ENCODE measurements around the gene NKAIN4.
A peak's percentile ranks its signal among the peaks of the same experiment; 100 is the strongest.

The NKAIN4 gene

DNA sequence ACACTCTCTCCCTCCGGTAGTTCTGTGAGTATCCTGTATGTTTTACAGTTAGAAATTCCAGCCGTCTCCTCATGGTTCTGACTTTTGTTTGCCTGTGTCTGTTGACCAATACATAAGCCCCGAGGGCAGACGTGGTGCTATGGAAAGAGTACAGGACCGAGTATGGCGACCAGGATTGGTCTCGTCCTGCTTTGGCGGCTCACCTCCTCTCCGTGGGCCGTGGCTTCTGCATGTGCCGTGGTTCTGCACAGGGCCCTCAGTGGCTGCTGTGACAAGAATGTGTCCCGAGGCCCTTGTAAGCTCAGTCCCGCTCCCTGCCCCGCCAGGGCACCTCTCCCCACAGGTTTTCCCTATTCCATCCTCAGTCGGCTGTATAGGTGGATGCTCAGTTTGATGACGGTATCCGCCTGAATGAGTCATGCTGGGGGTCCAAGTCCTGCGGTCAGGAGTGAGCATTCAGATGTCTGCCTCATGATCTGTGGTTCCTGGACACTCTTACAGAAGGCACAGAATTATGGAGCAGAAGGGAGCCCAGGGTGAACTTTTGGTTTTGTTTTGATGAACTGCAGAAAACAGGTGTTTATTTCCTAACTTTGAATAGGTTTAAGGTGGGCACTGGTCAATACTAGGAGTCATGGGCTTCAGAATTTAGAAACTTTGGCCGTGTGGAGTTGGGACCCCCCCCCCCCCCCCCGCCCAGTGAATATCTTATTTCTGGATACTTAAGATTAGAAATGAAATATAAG is 19.5 kb upstream of the NKAIN4 start:
- DNase-seq: no peak

DNA sequence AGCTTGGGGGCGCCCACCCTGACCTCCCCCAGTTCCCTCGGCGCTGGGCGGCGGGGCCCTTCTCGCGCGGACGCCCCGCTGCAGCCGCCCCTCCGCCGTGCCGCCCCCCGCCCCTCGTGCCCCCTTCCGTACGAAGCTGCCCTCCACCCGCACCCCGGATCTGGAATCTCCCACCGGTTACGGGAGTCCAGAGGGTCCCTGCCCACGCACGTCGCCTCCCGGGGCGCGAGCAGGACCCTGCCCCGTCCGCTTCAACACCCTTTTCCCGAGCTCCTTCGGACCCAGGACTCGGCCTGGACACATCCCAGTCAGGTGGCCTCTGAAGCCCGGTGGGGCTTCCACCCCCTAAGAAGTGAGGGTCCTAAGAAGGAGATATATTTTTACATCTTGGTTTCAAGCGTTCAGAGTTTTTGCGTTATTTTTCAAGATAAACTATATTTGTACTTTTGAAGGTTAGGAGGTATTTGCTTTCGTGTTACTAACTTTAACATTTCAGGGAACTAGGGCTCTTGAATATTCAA is 18.9 kb upstream of the NKAIN4 start:
- DNase-seq: no peak

DNA sequence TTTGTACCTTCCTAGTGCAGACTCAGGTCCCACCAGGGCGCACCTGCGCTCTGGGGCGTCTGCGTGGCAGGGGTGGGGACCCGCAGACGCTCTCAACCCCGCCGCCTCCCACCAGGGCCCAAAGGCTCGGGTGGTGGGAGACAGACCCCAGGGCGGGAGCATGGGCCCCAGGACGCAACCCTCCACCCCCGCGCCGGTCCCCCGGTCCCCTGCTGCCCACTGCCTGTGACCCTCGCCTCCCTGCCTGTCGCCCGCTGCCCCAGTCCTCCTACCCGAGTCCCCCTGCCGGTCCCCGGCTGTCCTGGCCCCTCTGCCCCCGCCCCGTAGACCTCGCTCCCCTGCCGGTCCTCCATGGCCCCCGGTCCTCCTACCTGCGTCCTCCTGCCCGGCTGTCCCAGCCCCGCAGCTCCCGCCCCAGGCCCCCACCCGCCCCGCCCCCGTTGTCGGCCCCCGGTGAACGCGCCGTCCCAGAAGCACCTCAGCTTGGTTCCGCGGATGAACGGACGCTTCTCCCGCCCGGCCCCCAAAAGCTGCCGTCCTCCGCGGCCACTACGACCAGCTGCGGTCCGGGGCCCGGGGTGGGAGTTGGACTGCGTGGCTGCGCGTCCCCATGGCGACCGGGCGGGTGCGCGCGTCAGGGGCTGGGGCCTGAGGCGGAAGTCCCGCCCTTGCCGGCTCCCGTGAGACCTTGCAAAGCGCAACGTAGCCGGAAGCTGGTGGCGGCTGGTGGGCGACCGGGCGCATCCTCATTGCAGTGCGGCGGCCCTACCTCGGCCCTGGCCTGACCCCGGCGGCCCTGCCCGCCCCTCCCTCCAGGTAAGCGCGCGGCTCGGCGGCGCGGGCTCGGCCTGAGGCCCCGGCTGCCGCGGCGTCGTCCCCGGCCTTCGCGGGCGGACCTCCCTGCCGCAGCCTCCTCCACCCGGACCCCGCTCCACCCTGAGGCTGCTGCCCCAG is 18.1 kb upstream of the NKAIN4 start, which contains the start of gene ARFGAP1:
ARFGAP1 (plus strand) TSS at position 709 of the 954 bp plus-strand sequence. CDS start 2,768 bp downstream, outside the sequence.
- peak; percentile 84 for DNase-seq

DNA sequence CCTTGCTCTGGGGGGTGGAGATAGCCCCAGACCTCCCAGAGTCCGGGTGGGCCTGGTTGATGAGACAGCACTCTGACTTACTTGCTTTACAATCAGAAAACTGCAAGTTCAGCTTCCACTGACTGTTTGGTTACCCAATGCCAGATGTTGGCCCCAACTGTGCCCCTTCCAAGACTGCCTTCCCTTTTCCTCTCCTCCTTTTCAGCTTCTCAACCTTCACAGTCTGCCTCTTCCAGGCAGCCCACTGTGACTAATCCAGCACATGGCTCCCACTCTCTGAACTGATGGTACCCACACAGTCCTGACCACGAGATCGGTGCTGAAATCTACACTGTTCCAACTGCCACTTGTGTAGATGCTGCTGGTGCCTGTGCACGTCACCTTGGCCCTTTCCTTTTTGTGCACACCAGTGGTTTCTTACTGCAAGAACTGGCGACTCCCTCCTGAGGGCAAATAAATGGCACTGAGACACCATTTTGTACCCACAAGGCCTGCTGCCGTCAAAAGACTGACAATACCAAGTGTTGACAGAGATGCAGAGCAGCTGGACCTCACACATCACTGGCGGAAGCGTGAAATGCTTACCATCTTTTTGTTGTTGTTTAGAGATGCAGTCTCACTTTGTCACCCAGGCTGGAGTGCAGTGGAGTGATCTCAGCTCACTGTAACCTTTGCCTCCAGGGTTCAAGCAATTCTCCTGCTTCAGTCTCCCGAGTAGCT is 16.5 kb upstream of the NKAIN4 start:
- DNase-seq: no peak

DNA sequence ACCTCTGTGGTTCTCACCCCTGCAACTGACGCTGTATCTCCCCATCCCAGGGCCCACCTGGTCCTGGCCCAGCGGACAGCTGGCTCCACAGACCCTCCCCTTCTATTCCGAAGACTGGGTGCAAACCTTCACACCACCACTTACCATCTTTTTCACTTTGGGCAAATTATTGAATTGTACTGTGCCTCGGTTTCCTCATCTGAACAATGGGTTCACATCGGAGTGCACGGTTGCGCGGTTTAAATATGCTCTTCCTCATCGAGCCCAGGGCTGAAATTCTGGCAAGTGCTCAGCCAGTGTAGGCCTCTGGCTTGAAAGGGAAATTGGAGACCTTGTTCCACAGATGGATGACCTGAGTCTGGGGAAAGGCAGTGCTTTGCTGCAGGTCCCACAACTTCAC is 15.5 kb upstream of the NKAIN4 start:
- no peak for DNase-seq

DNA sequence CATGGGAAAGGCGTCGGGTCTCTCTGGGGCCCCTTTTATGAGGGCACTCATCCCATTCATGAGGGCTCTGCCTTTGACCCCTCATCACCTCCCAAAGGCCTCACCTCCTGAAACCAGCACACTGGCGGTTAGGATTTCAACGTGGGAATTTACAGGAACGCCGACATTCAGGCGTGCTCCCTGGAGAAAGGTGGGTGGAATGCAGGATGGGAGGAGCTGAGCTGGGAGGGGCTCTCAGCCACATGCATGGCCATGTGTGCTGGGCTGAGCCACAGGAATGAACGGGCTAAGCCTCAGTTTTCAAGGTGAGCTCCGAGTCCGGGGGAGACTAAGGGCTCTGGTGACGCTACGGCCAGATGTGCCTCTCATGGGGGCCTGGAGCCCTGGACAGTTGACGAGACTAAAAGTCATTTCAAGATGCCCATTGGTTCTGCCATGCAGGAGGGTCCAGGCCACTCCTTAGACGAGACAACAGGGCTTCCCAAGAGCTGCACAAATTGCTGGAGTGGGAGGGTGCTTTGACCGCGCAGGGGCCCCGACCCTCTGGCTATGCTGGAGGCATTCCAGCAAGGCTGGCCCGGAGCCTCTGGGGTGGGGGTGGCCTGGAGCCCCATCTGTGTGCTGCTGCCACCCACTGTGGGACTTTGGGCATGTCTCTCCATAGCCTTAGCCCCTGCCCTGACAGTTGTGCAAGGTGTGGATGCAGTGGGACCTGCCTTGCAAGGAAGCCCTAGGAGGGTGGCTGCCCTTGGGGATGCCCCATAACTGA is 14.6 kb upstream of the NKAIN4 start:
- DNase-seq: no peak

DNA sequence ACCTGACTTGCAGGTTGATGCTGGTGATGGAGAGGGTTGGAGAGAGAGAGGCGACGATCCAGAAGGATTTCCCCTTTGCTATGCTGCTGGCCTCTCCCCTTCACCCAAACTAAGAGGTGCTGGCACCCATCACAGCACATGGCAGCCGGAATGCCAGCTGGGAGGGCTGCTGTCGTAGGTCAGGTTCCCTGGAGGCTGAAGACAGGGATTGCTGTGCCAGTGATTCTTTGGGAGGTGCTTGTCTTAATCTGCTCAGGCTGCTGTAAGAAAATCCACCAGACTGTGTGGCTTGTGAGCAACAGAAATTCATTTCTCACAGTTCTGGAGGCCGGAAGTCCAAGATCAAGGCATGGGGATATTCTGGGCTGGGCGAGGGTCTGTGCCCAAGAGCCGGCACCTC is 14.0 kb upstream of the NKAIN4 start:
- DNase-seq: no peak

DNA sequence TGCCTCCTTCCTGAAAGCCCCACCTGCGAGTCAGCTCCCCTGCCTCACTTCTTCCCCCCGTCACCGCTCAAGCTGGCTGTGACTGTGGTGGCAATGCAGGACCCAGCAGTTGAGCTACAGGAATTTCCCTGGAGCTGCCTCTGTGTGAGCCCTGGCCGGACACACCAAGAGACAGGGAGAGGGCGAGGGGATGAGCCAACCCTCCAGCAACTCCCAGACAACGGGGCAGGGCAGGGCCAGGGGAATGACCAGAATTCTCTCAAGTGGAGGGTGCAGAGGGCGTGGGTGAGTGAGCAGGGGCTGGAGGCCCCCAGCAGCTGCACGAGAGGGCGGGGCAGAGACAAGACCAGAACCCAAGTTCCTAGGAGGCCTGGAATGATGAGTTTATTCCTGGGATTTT is 13.4 kb upstream of the NKAIN4 start:
- no peak for DNase-seq

DNA sequence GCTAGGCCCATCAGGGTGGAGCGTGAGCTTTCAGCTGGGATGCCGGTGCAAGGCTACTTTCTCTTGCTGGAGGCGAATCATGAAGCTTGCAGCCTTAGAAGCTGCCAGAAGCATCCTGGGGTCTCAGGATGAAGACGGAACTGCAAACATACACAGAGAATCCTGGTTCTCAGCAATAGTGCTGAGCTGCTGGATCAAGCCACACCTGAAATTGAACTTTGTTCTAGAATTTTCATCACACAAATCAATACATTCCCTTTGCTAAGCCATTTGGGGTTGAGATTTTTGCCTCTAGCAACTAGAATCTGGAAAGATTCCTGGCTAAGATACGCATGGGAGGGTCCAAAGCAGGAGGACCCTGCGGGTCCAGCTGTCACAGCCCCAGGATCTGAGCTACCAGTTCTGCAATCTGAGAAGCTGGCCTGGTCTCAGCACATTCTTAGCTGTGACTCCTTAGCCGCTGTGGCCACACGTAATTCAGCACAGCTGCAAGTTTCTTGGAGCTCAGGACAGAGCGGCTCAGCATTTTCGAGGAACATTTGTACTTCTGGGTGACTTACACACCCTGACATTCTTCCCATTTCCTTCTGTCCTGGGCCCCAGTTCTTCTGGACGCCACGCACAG is 11.7 kb upstream of the NKAIN4 start:
- no peak for DNase-seq

DNA sequence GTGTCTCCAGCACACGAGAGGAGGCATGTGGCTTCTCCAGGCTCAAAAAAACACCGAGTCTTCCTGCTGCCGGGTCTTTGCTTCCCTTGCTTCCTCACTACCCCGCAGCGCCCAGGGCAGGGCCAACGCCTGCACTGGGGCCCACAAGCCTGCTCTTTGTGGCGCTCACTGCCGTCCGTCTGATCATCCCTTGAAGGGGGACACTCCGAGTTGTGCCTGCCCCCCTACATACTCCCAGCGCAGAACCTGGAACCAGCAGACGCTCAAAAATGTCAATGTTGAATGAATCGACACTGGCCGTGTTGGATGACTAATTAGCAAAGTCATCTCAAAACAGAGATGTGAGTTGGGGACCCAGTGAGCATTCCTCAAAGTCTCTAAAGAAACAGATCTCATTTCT is 10.3 kb upstream of the NKAIN4 start:
- no peak for DNase-seq

DNA sequence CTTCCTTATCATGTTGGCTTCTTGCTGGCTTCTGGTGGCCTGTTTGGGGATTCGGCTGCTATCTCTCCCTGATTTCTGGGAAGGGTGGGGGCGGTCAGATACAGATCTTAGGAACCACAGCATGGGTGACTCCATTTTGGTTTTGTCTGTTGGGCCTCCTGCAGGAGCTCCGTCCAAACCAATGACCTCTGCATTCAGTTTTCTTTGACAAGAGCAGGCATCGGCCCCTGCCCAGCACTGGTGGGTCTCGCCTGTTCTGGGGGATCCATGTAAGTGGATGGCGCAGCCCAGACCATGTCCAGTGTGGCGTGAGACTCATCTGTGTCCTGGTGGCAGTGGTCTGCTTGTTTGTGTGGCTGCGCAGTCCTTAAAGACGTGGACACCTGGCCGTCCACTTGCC is 9.7 kb upstream of the NKAIN4 start:
- peak; percentile 52 for DNase-seq

DNA sequence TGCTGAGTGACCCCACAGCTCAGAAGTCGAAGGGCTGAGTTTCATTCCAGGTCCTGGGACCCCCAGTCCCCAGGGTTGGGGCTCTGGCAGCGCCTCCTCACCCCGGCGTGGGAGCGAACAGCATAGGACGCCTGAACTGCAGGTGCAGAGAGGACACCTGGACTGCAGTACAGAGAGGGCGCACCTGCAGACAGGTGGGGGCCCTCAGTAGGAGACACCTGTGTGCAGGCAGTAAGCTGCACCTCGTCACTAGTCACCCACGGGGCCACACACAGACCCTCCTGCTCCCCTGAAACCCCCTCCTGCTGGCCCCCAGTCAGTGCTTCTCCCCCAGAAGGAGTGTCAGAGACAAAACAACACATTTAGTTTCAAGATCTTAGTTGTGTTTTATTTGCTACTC is 8.6 kb upstream of the NKAIN4 start:
- no peak for DNase-seq

DNA sequence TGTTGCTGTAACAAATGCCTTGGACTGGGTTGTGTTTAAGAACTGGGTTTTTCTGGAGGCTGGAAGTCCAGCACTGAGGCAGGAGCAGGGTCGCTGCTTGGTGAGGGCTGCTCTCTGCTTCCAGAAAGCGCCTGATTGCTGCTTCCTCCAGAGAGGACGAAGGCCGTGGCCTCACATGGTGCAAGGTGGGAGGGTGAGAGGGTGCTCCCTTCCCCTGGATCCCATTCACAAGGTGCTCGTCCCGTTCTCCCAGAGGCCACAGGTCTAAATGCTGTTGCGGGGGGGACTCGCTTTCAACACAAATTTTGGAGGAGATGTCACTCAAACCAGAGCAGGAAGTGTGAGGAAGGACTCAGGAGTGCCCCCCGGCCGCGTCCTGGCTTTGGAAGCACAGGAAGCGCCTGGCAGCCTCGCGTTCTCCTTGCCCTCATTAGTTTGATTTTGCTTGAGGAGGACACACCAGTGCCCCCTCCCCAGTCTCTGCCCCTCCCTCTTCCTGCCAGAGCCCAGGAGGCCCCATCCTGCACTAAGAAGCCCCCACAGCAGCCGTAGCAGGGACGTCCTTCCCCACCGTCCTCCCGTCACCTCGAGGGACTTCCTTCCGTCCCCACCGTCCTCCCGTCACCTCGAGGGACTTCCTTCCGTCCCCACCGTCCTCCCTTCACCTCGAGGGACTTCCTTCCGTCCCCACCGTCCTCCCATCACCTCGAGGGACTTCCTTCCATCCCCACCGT is 7.7 kb upstream of the NKAIN4 start:
- no peak for DNase-seq

DNA sequence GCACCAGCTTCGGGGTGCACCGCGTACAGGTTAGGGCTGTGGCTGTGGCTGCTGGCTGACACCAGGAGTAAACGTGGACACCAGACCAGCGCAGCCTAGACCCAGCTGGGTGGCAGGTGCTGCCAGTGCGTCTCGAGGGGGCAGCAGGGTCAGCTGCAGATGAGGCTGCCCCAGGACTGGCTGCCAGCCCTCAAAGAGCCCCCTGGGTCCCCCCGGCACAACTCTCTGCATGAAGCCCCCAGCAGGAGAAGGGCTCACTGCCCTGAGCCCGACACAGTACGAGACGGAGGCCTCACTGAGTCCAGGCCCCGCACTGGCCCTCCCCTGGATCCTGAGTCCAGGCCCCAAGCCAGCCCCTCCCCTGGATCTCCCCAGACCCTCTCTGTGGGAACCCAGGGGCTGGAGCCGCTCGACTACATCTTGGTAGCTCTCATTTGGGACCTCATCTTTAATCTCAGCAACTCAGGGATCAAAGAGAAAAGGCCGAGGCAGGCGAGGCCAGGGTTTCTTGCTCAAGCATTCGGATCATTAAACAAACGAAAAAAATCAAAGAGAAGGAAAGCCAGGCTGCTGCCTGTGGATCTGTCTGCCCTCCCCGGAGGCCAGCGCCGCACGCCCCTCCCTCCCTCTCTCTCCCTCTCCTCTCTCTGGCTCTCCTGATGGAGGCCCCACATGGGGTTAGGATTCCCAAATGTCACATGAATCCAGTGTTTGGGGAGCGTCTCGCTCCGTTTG is 7.0 kb upstream of the NKAIN4 start:
- DNase-seq: no peak

DNA sequence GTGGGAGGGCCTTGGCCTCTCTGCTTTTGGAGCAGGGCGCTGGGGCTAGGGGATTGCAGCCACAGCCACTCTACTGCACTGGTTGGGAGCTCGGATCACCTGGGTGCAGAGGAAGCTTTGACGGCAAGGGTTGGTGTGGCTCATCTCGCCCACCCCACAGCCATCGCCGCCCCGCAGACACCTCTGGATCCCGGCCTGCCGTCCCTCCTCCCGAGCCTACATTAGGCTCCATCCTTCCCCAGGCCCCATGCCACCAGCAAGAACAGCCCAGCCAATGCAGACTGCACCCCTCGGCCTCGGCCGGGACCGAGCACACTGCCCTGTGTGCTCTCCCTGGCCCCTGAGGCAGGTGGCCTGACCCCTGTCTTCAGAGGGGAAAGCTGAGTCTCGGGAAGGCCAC is 6.3 kb upstream of the NKAIN4 start:
- no peak for DNase-seq

DNA sequence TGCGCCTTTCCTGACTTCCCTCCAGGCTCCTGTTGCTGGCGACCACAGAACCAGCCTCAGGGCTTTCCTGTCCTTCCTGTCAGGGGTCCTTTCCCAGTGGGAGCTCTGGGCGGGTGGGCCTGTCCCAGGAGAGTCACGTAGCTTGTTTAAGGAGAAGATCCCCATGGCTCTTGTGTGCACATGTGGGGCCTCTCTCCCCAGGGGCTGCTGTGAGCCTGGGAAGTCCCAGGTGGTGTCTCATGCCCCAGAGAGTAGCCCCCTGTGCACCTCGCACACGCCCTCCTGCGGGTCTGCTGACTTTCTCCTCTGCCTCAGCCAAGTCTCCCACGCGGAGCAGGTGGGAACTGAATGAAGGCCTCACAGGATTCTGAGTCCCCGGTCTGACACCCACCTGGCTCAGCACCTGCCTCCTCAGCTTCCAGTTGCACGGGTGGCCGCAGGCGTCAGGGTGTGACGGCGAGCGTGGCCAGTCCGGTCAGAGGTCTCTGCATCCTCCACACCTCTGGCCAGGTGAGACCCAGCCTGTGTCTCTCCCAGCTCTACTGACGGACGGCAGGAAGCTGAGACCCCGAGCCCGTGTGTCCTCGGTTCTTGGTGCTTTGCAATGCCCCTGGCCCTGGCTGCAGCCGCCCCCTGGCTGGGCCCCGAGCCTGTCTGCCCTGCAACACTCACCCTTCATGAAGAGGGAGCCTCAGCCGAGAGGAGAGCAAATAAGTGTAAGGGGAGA is 5.6 kb upstream of the NKAIN4 start:
- DNase-seq: no peak

DNA sequence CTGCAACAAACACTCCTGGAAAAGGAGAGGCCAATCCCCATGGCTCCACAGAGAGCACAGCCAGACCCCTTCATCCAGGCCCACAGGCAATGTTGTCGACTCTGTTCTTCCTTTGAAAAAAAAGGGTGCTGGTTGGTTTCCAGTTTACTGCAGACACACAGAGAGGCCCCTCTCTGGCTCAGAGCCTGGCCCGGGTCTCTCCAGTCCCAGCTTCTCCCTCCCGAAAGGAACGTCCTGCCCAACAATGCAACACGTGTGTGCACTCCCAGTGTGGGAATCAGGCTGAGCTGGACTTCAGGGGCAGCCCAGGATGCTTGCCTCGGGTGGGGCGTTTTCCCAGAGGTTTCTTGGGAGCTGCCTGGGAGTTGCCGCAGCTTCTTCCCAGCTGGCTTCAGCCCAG is 4.5 kb upstream of the NKAIN4 start:
- no peak for DNase-seq

DNA sequence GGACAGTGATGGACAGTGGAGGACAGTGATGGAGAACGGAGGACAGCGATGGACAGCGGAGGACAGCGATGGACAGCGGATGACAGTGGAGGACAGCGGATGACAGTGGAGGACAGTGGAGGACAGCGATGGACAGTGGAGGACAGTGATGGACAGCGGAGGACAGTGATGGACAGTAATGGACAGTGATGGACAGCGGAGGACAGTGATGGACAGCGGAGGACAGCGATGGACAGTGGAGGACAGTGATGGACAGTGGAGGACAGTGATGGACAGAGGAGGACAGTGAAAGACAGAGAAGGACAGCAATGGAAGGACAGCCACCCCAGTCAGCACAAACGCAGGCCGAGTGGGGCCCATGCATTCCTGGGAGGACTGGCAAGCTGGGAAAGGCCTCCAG is 3.4 kb upstream of the NKAIN4 start:
- no peak for DNase-seq

DNA sequence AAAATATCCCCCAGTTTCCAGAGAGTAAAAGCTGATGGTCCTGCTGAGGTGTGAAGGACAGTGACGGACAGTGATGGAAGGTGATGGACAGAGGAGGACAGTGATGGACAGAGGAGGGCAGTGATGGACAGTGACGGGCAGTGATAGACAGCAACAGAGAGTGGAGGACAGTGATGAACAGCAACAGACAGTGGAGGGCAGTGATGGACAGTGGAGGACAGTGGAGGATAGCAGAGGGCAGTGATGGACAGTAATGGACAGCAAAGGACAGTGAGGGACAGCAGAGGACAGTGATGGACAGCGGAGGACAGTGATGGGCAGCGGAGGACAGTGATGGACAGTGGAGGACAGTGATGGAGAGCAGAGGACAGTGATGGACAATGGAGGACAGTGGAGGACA is 2.7 kb upstream of the NKAIN4 start:
- DNase-seq: no peak

Measured in hematopoietic multipotent progenitor cell treated with erythropoietin and hydrocortisone succinate and interleukin-3 and kit ligand, for 8 days (in vitro differentiated cells).